HG02870 (cell line): Measurements from ENCODE around the gene KRTAP3-2.

Experiments
- ATAC-seq: cut with Tn5 transposase; IDR thresholded peaks from one replicate; pipeline ENCODE4 v1.9.1; 2021; ENCODE audit warnings: mild to moderate bottlenecking, moderate library complexity; ENCODE audit not compliant: unreplicated experiment

The KRTAP3-2 gene

GRCh38 chr17:40974366-40974765 is 25.3 kb downstream of the KRTAP3-2 start:
- no peak for ATAC-seq

DNA sequence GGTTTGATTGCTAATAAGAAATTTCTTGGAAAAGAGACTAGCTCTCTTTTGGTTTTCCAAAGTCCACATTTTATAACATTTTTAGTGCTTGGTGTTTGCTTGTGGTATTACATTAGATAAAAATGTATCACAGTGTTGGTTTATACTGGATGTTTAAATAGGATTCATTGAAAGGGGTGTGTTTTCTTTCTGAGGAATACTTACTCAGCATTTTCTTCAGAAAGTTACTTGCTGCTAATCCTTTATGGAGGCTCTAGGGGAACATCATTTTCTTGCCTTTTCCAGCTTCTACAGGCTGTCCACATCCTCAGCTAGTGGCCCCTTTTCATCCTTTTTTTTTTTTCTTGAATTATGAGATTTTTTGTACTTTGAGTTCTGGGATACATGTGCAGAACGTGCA is 32.1 kb downstream of the KRTAP3-2 start:
- no peak for ATAC-seq

GRCh38 chr17:40966848-40967247 is 32.9 kb downstream of the KRTAP3-2 start, which contains the start of gene KRT39:
Gene KRT39 (minus strand): TSS chr17:40966948. CDS start chr17:40966856, 92 bp downstream.
- ATAC-seq = no peak

- ATAC-seq = no peak
Observed at GRCh38 chr17:40963838-40964237, 35.9 kb downstream of the KRTAP3-2 start.

DNA sequence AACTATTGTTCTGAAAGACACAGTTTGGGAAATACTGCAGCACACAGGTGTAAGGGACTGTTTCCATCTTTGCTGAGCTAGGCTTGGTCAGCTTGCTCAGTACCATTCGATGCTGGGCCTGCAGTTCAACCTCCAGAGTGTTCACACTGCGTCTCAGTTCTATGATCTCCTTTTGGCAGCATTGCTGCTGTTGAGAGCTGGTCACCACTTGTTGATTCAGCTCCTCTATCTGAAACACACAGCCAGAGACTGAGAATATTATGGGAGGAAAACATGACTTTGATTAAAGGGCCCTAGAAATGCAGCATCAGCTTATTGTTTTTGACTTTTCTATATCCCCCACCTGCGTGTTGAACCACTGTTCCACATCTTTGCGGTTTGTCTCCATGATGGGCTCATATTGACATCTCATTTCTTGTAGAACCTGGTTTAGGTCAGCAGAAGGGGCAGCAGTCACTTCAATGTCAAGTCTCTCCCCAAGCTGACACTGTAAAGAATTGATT is 37.6 kb downstream of the KRTAP3-2 start:
- ATAC-seq = no peak

DNA sequence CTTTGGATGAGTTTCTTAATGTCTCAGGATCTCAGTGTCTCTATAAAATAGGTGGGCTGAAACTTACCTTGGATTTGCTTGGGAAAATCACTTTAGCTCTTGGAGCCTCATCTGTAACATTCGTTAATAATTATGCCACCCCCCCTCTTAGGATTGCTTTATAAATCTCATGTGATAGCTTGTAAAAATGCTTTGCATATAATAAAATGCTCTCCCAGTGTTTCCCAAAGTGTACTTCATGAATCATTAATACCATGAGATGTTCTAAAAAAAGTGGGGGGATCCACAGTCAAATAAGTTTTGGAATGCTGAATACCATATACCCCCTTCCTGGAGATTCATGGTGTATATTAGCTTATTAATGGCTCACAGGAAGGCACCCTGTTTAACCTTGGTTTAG is 38.1 kb downstream of the KRTAP3-2 start:
- no peak for ATAC-seq

- ATAC-seq = no peak
Observed at GRCh38 chr17:40960144-40960543, 39.6 kb downstream of the KRTAP3-2 start.

DNA sequence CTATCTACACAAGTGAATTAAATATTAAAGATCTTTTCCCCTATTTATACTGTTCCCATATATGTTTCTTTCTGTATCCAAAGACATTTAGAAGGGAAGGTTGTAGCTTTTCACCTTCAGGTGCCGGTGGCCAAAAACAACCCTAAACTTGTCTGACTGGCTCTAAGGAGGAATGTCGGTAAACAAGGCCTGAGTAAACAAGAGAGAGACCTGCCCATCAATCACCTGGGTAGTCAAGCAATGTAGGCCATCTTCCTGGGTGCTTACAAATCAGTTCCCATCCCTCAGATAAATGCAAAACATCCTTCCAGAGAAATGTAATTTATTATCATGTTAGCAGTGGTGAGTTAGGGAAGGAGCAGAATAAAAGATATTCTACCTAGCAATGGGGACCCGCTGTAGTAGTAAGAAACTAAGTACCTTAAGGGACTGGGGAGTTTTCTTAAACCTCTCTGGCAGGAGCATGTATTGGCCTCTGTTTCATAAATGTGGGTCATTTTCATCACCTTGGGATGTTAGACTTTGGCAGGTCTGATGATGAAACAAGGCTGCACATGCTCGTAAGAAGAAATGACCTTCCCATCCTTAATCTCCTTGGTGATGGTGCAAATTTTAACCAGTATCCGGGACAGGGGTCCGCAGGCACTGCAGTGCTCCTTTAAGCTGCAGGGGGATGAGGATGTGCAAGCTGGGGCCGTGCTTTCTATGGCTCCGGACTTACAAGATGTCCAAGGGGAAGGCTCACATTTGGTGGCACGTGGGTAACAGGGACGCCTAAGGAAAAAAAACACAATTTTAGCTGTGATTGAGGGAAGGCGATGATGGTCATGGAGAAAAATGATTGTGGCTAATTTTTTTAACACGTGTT is 41.4 kb downstream of the KRTAP3-2 start:
- no peak for ATAC-seq

DNA sequence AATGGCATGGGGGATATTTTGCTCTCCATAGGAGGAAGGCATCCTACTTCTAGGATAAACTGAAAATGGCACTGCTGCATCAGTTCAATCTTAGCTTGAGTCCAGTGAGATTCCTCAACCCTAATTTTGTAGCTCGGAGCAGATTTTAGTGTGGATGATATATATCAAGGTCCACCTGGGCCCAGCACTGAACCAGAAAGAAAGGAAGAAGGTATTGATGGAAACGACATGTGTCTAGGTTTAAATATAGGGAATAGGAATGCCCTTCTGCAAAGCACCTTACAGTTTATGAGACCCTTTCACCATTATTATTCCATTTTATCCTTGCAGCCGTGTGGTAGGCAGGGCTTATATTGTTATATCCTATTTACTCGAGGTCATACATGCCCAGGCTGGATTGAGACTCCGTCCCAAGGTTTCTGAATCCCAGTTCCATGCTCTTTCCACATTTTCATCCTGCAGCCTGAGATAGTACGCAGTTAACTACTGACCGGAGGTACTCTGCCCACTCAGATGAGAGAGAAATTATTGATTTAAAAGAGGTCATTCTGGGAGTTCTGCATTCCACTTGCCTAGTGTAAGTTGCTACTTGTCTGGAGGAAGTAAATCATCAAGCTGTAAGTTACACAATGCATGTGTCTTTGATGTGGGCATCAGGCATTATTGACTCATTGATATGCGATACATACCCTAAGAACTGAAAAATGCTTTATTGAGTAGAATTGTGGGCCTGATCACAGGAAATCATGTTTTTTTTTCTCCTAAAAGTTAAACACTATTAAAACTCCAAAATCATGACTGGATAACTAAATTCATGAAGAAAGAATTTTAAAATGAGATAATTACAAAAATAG is 43.1 kb downstream of the KRTAP3-2 start:
- no peak for ATAC-seq

GRCh38 chr17:40953881-40954280 is 45.8 kb downstream of the KRTAP3-2 start:
- no peak for ATAC-seq

- no peak for ATAC-seq
Observed at GRCh38 chr17:40952661-40953060, 47.0 kb downstream of the KRTAP3-2 start.

GRCh38 chr17:40952154-40952553 is 47.6 kb downstream of the KRTAP3-2 start:
- no peak for ATAC-seq

- no peak for ATAC-seq
Observed at GRCh38 chr17:40951011-40951622, 48.6 kb downstream of the KRTAP3-2 start.

DNA sequence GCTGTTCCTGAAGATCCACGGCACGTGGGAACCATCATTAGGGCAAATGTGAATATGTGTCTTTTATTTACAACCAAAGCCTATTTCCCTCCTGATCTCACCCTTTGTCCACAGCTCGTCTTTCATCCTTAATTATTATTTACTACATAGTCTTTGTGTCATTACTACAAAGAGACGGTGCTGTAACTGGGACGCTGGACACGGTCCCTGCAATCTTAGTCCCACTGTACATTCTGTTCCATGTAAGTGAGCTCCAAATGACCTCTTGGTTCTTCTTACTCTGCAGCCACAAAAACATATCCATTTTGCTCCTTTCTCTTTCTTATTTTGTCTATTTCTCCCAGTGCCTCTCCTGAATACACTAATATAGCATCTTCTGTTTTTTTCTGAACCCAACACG is 49.5 kb downstream of the KRTAP3-2 start:
- no peak for ATAC-seq

GRCh38 chr17:40949418-40949817 is 50.3 kb downstream of the KRTAP3-2 start:
- ATAC-seq = no peak
